Globus pallidus (tissue), 1 donor: ENCODE data around the gene LHX1.
A peak's percentile ranks its signal among the peaks of the same experiment; 100 is the strongest.

Source experiments
- DNase-seq: peaks from one replicate; pipeline ENCODE4 v3.0.0-alpha.2; 2015; ENCODE audit warnings: low spot score

The LHX1 gene

DNA sequence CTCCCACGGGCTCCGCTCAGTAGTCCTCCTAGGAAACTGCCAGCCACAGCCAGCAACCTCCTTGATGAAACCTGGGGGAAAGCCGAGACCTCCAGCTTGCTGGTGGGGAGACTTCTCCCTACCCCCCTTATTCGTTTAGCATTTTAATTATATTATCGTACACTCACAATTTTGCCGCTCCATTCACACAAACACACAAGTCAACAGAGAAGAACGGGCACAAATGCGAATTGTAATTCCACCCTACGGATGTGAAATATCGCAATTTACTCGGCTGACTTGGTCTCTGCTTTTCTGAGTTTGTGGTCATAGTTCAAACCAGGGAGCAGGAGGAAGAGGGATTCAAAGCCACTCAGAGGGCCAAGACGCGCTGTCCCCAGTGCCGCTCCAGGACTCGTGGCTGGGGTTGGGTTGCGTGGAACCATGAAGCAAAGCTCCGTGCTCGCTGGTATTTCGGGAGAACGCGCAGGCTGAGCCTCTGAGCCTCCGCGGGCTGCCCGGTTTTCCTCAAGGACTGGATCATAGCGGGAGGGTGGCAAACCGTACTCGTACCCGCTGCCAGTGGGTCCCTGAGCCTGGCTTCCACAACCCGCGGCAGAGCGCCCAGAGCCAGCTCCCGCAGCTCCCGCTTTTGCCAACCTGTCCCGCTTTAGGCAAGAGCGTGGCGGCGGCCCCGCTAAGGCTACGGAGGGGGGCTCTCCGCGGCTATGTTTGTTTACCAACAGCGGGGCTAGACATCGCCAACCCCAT lies 2.0 kb downstream of the LHX1 start:
- no peak for DNase-seq

GRCh38 chr17:36939802-36940312 lies 2.6 kb downstream of the LHX1 start:
- DNase-seq: no peak

DNA sequence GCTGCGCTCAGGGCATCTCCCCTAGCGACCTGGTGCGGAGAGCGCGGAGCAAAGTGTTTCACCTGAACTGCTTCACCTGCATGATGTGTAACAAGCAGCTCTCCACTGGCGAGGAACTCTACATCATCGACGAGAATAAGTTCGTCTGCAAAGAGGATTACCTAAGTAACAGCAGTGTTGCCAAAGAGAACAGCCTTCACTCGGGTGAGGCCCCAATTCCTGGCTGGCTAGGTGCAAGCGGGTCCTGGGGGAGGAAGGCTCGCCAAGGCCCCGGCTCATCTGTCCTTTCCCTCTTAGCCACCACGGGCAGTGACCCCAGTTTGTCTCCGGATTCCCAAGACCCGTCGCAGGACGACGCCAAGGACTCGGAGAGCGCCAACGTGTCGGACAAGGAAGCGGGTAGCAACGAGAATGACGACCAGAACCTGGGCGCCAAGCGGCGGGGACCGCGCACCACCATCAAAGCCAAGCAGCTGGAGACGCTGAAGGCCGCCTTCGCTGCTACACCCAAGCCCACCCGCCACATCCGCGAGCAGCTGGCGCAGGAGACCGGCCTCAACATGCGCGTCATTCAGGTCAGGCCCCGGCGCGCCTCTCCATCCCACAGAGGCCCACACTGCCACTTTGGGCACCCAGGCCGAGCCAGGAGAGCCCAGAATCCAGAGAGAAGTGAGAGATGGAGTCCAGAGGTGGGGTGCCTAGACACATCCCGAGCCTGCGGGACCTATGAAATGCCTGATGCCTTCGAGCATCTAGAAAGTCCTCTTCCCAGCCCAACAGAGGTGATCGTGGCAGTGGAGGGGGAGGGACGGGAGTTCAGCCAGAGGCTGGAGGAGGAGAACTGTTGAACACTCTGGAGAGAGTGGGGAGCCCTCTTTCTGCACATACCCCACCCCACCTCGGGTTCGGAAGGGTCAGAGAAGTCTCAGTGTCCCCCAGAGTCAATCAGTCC lies 3.3 kb downstream of the LHX1 start:
- no peak for DNase-seq

- DNase-seq: no peak
These were observed 4.2 kb downstream of the LHX1 start for GRCh38 chr17:36941265-36942010.

DNA sequence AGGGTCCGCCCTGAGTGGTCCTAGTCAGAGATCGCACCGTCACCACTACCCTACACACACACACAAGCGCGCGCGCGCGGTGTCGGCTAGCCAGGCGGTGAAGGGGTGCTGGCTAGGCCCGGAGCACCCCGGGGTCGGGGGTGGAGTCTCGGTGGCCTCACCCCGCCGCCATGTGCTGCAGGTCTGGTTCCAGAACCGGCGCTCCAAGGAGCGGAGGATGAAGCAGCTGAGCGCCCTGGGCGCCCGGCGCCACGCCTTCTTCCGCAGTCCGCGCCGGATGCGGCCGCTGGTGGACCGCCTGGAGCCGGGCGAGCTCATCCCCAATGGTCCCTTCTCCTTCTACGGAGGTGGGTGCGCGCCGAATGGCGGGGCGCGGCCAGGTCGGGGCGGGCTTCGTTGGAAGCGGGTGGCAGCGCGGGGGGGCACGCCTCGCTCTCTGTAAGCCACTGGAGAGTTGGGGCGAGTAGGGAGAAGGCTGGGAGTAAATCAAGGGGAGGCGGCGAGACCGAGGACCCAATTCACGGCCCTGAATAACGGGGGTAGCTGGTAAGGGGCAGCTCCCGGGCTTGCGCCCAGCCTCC lies 4.8 kb downstream of the LHX1 start:
- no peak for DNase-seq

GRCh38 chr17:36942631-36943125 lies 5.4 kb downstream of the LHX1 start:
- DNase-seq: no peak

DNA sequence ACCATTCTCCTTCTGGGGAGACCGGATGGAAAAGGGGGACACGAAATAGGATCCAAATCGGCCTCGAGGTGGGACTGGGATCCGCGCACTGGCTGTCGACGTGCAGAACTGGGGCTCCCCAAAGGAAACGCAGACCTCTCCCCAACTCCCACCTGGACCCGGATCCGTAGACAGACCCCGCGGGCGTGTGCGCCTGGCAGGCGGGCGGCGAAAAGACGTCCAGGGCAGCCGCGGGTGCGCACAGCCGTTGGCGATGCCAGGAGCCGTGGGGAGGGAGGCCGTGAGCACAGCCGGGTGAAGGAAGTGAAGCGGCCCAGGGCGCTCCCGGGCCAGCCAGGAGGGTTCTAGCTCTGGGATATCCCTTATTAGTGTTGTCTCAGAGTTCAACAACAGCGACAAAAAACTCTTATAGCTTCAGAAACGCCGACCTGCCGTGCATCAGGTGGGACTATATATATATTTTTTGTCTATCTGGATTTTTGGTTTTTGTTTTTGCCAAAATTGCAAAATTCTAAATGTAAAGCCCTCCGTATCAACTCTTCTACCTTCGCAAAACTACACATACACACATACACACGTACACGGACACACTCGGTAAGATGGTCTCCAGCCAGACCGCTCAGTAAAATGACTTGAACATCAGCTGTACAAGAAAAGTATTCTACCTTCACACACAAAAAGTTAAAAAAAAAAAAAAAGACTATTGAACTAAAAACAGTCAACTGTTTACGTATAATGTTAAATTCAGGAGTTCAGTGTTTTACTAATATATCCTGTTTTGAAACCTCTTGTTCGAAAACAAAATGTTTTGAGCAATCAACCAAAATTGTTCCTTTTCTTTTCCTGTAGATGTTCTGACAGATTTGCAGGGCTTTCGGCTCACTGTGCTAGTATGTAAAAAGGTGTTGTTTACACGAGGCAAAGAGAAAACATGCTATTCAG lies 6.2 kb downstream of the LHX1 start:
- DNase-seq: no peak

DNA sequence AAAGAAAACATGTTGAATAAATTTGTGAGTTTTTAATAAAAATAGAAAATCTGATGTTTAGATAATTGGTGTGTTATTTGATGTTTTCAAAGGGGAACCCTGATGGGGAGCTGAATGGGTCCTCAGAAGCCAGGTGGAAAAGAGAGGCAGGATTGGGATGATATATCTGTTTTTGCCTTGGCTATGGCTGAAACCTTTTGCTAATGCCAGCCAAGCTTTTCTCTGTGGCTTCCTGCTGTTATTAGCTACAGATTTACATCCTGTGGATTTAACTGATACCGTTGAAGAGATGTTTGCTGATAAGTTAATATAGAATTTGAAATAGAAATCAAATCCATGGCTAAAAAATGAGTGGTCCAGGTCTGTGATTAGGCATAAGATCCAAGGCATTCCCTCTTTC lies 7.3 kb downstream of the LHX1 start:
- no peak for DNase-seq

DNA sequence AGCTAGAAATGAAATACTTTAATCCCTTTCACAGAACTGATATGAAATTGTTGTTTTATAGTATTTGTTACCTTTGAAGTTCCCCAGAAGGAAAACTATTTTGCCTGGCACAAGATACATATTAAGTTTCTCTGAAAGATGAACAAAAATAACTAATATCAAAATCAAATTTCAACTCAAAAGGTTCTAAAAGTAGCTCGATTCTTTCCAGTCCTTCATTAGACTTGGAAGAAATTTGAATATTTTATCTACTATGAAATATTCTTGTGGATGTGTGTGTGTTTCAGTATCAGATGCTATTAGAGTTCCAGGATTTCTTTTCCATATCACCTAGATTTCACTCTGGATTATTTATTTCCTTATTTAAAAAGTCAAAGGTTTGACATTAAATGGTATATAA lies 7.9 kb downstream of the LHX1 start:
- no peak for DNase-seq

DNA sequence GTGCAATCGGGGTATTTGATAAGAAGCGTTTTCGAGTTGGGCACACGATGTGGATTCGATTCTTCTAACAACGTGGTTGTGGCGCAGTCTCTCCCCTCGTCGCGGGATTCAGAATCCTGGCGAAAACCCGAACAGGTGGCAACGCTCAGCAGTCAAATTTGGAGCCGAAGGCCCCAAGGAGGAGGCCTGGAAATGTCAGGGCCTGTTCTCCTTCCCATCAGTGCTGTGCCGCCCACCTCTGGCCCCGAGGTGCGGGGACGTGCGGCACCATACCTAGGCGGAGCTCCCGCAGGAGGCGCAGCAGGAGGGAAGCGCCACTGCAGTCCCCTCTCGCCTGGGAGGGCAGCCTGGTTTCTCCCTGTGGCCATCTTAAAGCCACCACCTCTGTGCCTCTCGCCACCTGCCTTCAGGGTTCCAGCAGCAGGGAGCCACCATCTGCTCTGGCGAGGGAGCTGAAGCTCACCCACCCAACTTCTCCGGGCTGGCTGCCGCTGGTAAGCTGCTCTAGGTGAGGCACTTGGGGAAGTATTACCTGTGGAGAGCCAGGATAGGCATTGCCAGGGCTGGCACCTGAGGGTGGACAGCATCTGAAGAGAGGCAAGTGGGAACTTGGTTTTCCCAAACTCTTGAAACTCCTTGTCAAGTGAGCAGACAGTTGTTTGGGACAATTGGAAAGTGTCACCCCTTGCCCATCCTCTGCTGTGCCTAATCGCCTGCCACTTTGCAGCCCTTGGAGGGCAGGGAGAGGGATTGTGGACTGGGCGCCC lies 8.9 kb downstream of the LHX1 start:
- DNase-seq: no peak

DNA sequence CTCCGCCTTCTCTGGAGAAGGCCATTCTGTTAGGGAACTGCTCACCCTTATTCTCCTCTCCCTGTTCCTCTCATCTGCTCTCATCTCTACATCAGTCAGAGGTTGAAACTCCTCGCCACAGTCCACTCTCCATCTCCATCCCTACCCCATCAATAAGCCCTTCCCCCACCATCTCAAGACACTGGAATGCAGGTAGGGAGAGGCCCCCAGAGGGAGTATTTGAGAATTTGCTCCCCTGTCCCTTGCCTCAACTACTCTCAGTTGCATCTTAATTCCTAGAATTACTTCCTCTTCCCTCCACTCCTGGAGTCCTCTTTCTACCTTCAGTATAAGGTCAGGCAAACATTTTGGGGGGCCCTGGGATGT lies 9.4 kb downstream of the LHX1 start:
- DNase-seq: no peak

DNA sequence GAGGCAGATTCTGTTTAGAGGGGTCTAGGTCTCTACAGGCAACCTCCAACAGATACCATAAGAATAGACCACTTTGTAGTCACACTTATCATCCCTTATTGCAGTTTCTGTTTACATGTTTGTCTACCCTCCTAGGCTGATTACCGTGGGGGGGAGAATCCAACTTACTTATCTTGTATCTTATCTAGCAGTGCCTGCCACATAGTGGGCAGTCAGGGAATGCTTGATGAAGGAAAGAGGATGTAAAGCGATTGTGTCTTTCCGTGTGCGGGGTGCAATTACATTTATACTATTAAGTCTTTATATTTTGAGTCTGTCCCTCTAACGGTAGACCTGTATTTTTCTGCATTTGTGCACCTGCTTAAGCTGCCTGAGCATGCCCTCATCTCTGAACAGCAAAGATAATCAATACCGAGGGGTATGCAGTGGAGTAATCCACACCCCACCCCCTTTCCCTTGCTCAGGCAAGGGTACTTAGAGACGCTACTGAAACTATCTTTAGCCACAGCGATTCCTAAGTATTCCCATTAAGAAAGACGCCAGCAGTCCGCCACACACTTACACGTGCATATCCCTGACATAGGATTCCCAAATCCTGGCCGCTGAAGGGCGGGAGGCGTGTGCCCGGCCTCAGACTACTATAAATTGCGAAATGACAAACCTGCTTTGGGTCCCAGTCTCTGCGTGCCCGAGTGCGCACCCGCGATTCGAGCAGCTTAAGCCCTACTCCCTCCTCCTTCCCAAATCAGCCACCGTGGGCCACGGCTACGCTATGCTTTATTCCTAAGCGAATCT lies 10.8 kb downstream of the LHX1 start:
- no peak for DNase-seq

DNA sequence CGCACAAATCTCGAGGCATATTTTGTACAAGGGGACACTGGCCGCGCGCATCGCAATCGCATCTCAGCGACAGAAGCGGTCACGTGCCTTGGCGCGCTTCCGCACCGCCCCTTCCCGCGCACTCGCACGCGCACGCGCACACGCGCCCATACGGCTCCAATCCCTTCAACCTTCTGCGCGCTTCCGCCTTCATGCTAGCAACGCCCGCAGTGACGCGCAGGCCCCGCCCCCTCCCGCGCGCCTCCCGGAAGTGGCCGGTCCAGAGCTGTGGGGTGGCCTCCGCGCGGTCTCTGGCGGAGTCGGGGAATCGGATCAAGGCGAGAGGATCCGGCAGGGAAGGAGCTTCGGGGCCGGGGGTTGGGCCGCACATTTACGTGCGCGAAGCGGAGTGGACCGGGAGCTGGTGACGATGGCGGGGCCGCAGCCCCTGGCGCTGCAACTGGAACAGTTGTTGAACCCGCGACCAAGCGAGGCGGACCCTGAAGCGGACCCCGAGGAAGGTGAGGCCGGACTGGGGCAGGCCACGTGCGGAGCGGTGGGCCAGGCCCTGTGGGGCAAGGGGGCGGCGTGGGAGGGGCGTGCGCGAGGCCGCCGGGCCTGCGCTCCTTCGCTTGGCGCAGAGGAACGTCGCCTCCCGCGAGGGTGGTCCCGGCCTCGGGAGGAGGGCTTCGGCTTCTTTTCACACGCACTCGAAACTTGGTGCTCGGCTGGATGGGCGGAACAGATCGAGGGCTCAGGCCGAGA lies 11.6 kb downstream of the LHX1 start, which contains the start of gene AATF:
Gene AATF, plus strand, starts transcription at position 238 of the 744 bp plus-strand sequence. Its CDS starts 172 bp downstream, at position 410.
- DNase-seq: peak; percentile 95

DNA sequence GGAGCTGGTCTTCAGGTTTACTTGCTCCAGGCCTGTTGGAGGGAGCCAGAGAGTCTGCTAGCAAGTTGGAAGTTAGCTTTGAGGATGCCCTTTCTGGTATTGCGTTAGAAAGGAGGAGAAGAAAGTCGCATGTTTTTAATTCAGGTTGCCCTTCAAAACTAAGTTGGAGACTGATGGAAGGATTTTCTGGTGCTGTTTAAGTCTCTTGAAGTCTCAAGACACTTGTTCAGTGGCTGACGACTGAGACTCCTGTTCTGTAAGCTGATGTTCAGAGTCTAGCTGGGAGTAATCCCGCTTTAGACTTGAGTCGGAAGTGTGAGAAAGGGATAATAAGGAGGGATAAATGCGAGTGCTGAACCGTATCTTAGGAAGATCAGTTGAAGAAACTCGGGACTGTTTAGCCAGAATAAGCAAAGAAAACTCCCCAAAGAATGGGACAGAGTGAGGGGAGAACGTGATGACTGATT lies 12.2 kb downstream of the LHX1 start:
- no peak for DNase-seq

DNA sequence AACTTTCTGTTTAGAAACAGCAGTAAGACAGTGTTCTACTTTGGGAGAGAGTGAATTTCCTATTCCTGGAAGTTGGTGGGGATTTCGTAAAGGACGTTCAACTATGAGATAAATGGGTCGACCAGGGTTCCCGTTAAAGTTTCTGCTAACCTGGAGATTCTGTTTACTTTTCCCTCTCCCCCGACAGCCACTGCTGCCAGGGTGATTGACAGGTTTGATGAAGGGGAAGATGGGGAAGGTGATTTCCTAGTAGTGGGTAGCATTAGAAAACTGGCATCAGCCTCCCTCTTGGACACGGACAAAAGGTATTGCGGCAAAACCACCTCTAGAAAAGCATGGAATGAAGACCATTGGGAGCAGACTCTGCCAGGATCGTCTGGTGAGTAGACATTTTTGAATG lies 12.8 kb downstream of the LHX1 start:
- DNase-seq: no peak

DNA sequence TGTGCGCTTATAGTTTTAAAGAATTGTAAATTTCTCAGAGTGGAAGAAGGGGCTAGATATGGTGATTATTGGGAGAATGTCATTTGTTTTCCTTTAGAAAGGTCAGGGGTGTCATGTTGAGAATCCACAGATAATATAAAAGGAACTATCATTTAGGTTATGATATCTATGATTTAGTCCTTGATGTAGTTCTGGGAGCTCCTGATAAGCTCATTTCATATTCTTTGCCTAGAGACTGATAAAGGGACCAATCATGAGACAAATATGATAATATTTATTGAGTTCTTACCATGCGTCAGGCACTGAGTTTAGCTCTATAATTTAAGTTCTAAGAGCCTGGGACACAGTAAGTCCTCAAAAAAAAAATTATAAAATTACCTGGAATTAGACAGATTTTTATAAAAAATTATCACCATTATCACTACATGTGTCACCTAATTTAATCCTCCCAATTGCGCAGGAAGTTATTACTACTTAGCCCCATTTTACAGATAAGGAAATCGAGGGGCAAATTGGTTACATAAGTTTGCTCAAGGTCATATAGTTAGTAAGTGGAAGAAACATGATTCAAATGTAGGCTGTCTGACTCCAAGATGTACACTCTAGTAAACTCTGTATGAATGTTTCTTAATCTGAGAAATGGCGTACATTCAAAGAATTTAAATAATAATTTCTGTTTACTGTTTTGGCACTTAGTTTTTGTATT lies 14.0 kb downstream of the LHX1 start:
- DNase-seq: no peak

- no peak for DNase-seq
These were observed 34.2 kb downstream of the LHX1 start for GRCh38 chr17:36971508-36971907.
